H1 (cell line): ENCODE data around the gene MLPH. TPM values are rescaled to one million over a fixed set of nuclear protein-coding genes. Genes with fewer than 3 reads are reported as not detected.

ENCODE experiments used
- CHD1 ChIP-seq: IDR thresholded peaks from 2 replicates; pipeline ENCODE4 v1.6.1; 2012; ENCODE audit warnings: low read depth, low read length, improper control_type of control experiment
- POU5F1 ChIP-seq: IDR thresholded peaks from 2 replicates; pipeline ENCODE4 v1.6.1; 2011; ENCODE audit warnings: low read depth, mild to moderate bottlenecking, low read length, moderate library complexity
- RNF2 ChIP-seq: fragments of 200-900, 300-1000 bp; sonication (generic); IDR thresholded peaks from 2 replicates; pipeline ENCODE4 v1.7.1; 2016; ENCODE audit warnings: borderline replicate concordance, low read depth, mild to moderate bottlenecking, antibody characterized with exemption, low read length; ENCODE audit not compliant: poor library complexity, severe bottlenecking; ENCODE audit errors: missing control alignments
- SP2 ChIP-seq: IDR thresholded peaks from 2 replicates; pipeline ENCODE4 v1.6.1; 2012; ENCODE audit warnings: mild to moderate bottlenecking, low read length, inconsistent platforms
- TCF12 ChIP-seq: IDR thresholded peaks from 2 replicates; pipeline ENCODE4 v1.6.1; 2011; ENCODE audit warnings: low read depth, mild to moderate bottlenecking, low read length
- polyA plus RNA-seq, 7 experiments: library from polyadenylated mRNA; depleted of rRNA in 3 of 7; stranded (reverse) in 5 of 7; unstranded in 2 of 7; fragments of >200 nt in 5 of 7; fragments of 200-250 nt in 2 of 7; gene quantifications; 1 replicate in 5 of 7; 2 replicates in 1 of 7; 4 replicates in 1 of 7; pipeline versions ENCODE4 v1.2.1 to v1.2.3, GENCODE V29; 2011 to 2013; ENCODE audit warnings: missing spikeins in 2 of 7, mixed read lengths in 2 of 7
- total RNA-seq: library from RNA; stranded (reverse); fragmentation: NEBNext Ultra II Directional; extraction: Animal tissue kit (Norgen Biotek cat#: 25700); gene quantifications from 2 replicates; pipeline ENCODE4 v1.2.1, GENCODE V29; 2021

The MLPH gene
- total and polyA plus RNA-seq, 2 of the 8 experiments (the other 6 are each of a cell fraction or from before 2014, with no cell fraction given): 12.7 to 17.0 TPM

GRCh38 chr2:237593036-237593435 lies 106.0 kb downstream of the MLPH start (continued):
- TF ChIP-seq TCF12 (no peak), CHD1 (no peak), RNF2 (no peak), POU5F1 (no peak), SP2 (no peak)
